AG10803 (cell line): ENCODE results near the gene CCDC68.

Experiments used
- DNase-seq: peaks from one replicate; pipeline ENCODE4 v3.0.0; 2010; ENCODE audit warnings: low read depth
- H3K4me3 ChIP-seq: 2 replicates; pipeline ENCODE4 v1.5.1; 2011; ENCODE audit warnings: mild to moderate bottlenecking, low read length, control low read depth
- CTCF ChIP-seq: conservative IDR thresholded peaks from 2 replicates; pipeline ENCODE4 v1.5.1; 2011; ENCODE audit warnings: mild to moderate bottlenecking, low read length, control low read depth, inconsistent platforms

The CCDC68 gene

GRCh38 chr18:54961868-54962267 is 2.6 kb upstream of the CCDC68 start:
- no peak for TF ChIP-seq CTCF
- DNase-seq = no peak
- H3K4me3 ChIP-seq = no peak overlapping the region

- DNase-seq = no peak
- H3K4me3 ChIP-seq = no peak overlapping the region
- no peak for TF ChIP-seq CTCF
Measured at GRCh38 chr18:54961016-54961423, 1.8 kb upstream of the CCDC68 start.

- no peak for DNase-seq
- no peak overlapping the region for H3K4me3 ChIP-seq
- TF ChIP-seq CTCF = no peak
Measured at GRCh38 chr18:54960197-54960596, 936 bp upstream of the CCDC68 start.

- no peak for TF ChIP-seq CTCF
- no peak overlapping the region for H3K4me3 ChIP-seq
- DNase-seq = peak; percentile 3
Measured at GRCh38 chr18:54957996-54958395, 1.3 kb downstream of the CCDC68 start.

- DNase-seq = no peak
- no peak for TF ChIP-seq CTCF
- no peak overlapping the region for H3K4me3 ChIP-seq
Measured at GRCh38 chr18:54957296-54957832, 1.9 kb downstream of the CCDC68 start.

GRCh38 chr18:54956506-54956905 is 2.8 kb downstream of the CCDC68 start:
- DNase-seq = no peak
- H3K4me3 ChIP-seq = no peak overlapping the region
- TF ChIP-seq CTCF = no peak

GRCh38 chr18:54952026-54952425 is 7.2 kb downstream of the CCDC68 start:
- H3K4me3 ChIP-seq = no peak overlapping the region
- DNase-seq = no peak
- no peak for TF ChIP-seq CTCF
